Skeletal muscle tissue (tissue), 4 donors: ENCODE results near the gene CDC42EP1. TPM values are rescaled to one million over a fixed set of nuclear protein-coding genes. Genes with fewer than 3 reads are reported as not detected.
"Not testable (repeated sequence)": the region's sequence is repeated elsewhere in the genome, so short reads cannot be mapped to it uniquely, and the experiment has no call there.

Experiments used
- H3K27ac ChIP-seq: one replicate; pipeline ENCODE4 v1.7.0; 2013; ENCODE audit warnings: mild to moderate bottlenecking, low read depth, low read length, inconsistent platforms
- H3K27me3 ChIP-seq, 3 donors: one replicate each; pipeline ENCODE4 v1.7.0; 2013; ENCODE audit warnings: low read length in 3 of 3; ENCODE audit not compliant: control insufficient read depth in 3 of 3, insufficient read depth in 3 of 3
- H3K36me3 ChIP-seq, 3 donors: one replicate each; pipeline ENCODE4 v1.7.0; 2013; ENCODE audit warnings: low read length in 3 of 3; ENCODE audit not compliant: control insufficient read depth in 3 of 3, insufficient read depth in 3 of 3
- H3K4me1 ChIP-seq, 3 donors: one replicate each; pipeline ENCODE4 v1.7.0; 2013; ENCODE audit warnings: low read length in 3 of 3, mild to moderate bottlenecking in 3 of 3; ENCODE audit not compliant: control insufficient read depth in 3 of 3, insufficient read depth in 3 of 3
- H3K4me3 ChIP-seq, 3 donors: one replicate each; pipeline ENCODE4 v1.7.0; 2013; ENCODE audit warnings: low read length in 3 of 3
- H3K9ac ChIP-seq, 3 donors: one replicate each; pipeline ENCODE4 v1.7.0; 2013; ENCODE audit warnings: low read length in 3 of 3, mild to moderate bottlenecking in 3 of 3, moderate library complexity in 2 of 3, low read depth in 1 of 3
- H3K9me3 ChIP-seq, 3 donors: one replicate each; pipeline ENCODE4 v1.7.0; 2013; ENCODE audit warnings: low read length in 3 of 3; ENCODE audit not compliant: control insufficient read depth in 3 of 3
- total RNA-seq: library from RNA; depleted of rRNA; stranded (reverse); fragments of >200 nt; gene quantifications from one replicate; pipeline ENCODE4 v1.2.3, GENCODE V29; 2014
- donor health status: Osteomylitis.

The CDC42EP1 gene
- total RNA-seq, 1 donor from 2014 or later: 6.3 TPM

DNA sequence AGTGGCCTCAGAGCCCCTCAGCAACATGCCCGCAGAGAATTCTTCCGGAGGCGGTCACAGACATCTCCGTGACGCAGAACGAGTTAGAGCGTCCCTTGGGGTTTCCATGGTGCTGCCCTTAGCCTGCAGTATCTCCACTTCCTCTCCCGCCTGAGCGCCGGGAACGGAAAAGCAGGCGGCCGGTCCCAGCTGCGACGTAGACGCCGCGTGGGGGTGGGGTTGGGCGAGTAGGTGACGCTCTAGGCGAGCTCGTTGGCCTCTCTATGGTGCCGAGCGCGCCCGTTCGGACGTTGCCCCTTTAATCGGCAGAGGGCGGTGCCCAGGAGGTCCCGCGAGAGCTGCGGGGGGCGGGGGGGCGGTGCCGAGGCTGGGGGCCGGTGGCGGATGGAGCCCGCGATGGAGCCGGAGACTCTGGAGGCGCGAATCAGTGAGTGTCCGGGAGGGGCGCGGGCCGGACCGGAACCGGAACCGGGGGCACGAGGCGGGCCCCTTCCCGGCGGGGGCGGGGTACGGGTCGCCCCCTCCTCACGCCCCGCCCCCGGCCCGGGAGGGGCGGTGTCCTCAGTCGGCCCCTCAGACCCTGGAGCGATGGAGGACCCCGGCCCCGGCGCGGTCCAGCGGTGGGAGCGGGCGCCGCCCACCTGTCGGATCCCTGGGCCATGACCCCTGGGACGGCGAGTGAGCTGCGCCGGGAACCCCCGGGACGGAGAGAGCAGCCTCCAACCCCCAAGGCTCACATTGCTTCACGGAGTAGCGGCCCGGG lies 48.4 kb downstream of the CDC42EP1 start, which contains the start of gene GGA1:
Gene GGA1 (plus strand): TSS at position 358 of the 763 bp plus-strand sequence. CDS start 27 bp downstream, at position 385.
- Histone ChIP-seq H3K9ac (peak within 1 kb of the TSS; percentile 88 to 92 (median 89)), H3K27ac (peak within 1 kb of the TSS; percentile 95), H3K4me3 (peak within 1 kb of the TSS; percentile 86 to 89 (median 87)), H3K4me1 (peaks cover 29 to 35% (median 32%) of the 10 kb centered on the region in 3 donors), H3K9me3 (no peaks in the 10 kb centered on the region), H3K27me3 (peaks cover 0 to 3% (median 0%) of the 10 kb centered on the region in 3 donors), H3K36me3 (no peaks in the 10 kb centered on the region)

DNA sequence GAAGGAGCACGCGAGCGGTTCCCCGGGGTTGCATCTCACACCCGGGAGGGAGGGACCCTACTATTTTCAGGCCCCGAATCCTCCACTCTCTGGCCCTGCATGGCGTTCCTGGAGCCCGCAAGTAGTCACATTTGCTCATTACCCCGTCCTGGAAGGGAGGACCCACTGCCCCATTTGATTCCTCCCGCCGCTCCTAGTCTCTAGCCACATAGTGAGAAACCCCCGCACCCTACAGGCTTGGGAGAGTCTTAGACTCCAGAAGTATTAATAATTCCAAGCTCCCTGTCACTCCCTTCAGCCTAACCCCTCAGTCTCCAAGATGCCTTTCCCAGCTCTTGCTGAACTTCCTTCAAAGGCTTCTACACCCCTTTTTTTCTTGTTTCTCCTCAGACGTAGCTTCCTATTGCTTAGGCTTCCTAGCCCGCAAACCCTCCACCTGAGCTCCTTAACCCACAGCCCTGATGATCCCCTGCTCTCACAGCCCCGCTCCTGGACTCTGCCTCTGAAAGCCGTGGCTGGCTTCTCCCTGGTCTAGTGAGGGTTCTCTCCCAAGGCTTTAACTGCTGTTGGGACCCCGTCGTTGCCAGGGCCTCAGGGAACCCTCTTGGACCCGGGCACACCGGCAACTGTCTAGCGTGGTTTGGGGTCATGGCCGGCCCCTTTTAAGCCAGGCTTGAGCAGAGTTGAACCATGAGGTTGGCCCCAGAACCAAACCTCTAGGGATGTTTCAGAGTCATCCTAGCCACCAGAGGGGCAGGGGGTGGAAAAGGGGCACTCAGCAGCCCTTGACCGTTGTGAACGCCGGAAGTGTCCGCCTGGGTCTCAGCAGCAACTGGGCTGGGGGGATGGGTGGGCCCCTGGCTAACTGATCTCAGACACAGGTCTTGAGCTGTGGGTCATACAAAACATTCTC lies 49.2 kb downstream of the CDC42EP1 start:
- Histone ChIP-seq H3K9me3 (no peaks in the 10 kb centered on the region), H3K36me3 (peaks cover 3 to 5% (median 4%) of the 10 kb centered on the region in 3 donors), H3K9ac (peak overlapping the region; percentile 88 to 92 (median 89)), H3K4me3 (peak overlapping the region; percentile 86 to 89 (median 87)), H3K4me1 (peaks cover 32 to 35% (median 32%) of the 10 kb centered on the region in 3 donors), H3K27me3 (peaks cover 0 to 3% (median 0%) of the 10 kb centered on the region in 3 donors), H3K27ac (peak overlapping the region; percentile 95)

DNA sequence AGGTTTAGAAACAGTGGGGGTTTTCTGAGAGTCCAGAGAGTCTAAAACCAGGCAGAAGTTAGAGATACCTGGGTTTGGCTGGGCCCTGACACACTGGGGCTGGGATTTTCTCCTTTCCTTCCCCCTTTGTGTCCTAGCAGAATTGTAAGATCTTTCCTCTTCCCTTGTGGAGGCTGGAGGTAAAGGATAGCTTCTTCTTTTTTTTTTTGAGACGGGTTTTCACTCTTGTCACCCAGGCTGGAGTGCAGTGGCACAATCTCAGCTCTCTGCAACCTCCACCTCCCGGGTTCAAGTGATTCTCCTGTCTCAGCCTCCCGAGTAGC lies 49.8 kb downstream of the CDC42EP1 start:
- H3K36me3 ChIP-seq, H3K9me3 ChIP-seq, H3K27me3 ChIP-seq: not testable (repeated sequence)
- peak overlapping the region; percentile 88 to 92 (median 89) for H3K9ac ChIP-seq
- H3K27ac ChIP-seq: peak overlapping the region; percentile 95
- peaks cover 32 to 35% (median 32%) of the 10 kb centered on the region in 3 donors for H3K4me1 ChIP-seq
- peak overlapping the region in 2 of 3 donors; percentile 24 to 89 for H3K4me3 ChIP-seq

DNA sequence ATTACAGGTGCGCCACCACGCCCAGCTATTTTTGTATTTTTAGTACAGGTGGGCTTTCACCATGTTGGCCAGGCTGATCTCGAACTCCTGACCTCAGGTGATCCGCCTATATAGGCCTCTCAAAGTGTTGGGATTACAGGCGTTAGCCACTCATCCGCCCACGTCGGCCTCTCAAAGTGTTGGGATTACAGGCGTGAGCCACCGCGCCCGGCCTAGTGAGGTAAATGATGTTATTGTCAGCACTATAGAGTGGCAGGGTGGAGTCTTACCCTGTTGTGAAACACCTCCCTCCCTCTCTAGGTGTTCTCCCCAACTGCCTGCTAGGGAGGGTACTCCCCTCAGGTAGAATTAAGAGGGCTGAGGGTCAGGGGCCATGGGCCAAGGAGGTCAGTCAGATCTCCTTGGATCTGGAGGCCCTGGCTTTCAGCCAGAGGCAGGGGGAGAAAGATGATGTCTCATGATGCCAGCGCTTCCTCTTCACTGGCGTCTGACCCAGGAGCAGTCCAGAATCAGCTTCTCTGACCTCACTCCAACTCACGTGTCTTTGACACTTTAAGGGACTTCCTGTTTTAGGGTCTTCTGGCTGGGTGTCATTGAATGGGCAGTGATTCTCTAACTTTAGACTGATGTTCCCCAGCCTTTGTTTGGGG lies 50.3 kb downstream of the CDC42EP1 start:
- Histone ChIP-seq H3K9me3 (no peaks in the 10 kb centered on the region), H3K36me3 (peaks cover 4 to 9% (median 7%) of the 10 kb centered on the region in 3 donors), H3K4me3 (peak overlapping the region in 1 of 3 donors; percentile 24), H3K27ac (no peak overlapping the region), H3K4me1 (peaks cover 32 to 35% (median 32%) of the 10 kb centered on the region in 3 donors), H3K9ac (peak overlapping the region in 1 of 3 donors; percentile 33), H3K27me3 (peaks cover 0 to under 1% (median 0%) of the 10 kb centered on the region in 3 donors)

DNA sequence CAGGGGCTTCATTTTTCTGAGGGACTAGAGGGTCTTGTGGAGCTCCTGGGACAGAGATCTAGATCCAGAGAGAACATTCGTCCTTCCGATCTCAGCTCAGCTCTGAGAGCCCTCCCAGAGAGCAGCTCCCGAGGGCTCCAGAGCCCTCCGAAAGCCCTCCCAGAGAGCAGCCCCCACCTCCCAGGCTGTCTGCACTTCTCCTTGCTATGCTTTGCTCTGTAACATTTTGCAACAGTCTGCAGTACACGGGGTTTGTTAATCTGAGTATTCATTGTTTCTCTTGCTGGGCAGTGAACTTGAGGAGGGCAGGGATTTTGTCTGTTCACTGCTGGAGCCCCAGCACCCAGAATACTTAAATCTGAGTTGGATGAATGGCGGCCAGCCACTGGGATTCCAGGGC lies 50.9 kb downstream of the CDC42EP1 start:
- Histone ChIP-seq H3K27ac (no peak overlapping the region), H3K4me1 (peaks cover 32 to 35% (median 32%) of the 10 kb centered on the region in 3 donors), H3K9me3 (no peaks in the 10 kb centered on the region), H3K4me3 (no peak overlapping the region), H3K9ac (peak overlapping the region in 1 of 3 donors; percentile 8), H3K27me3 (no peaks in the 10 kb centered on the region), H3K36me3 (peaks cover 7 to 12% (median 10%) of the 10 kb centered on the region in 3 donors)

DNA sequence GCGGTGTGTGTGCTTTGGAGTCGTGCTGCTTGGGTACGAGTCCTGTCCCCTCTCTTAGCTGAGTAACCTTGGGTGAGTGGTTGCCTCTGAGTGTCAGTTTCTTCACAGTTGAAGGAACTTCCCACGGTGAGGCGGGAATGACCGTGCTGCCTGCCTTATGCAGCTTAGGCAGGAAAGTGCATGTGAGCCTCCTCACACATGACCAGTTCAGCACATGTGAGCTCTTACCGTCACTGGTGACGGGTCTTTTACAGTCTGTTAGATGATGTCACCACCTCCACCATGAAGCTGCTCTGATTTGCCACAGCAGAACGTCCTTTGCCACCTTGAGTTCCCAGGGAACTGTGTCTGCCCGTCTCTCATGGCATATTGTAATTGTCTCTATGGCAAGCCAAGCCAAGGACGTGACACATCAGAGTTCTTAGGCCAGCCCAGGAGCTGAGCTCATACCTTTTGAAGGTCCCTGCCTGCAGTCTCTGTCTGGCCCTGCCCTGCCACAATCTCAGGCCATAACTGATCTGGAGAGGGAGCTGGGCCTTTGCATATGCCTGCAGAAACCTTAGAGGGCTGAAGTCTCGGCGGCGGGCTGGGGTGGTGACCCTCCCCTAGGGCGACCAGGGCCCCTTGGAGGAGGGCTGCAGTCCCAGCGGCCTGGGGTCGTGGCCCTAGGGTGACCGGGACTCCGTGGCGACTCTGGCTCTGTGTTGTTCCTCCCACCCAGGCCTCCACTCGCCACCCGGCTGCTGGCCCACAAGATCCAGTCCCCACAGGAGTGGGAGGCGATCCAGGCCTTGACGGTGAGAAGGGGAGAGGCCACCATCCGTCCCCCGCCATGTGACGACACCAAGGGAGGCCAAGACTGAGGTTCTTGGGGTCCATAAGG lies 56.2 kb downstream of the CDC42EP1 start:
- Histone ChIP-seq H3K36me3 (peaks cover 34 to 47% (median 44%) of the 10 kb centered on the region in 3 donors), H3K4me3 (no peak overlapping the region), H3K4me1 (peaks cover 2 to 4% (median 3%) of the 10 kb centered on the region in 3 donors), H3K27ac (no peak overlapping the region), H3K9me3 (no peaks in the 10 kb centered on the region), H3K9ac (peak overlapping the region in 1 of 3 donors; percentile 25), H3K27me3 (no peaks in the 10 kb centered on the region)

DNA sequence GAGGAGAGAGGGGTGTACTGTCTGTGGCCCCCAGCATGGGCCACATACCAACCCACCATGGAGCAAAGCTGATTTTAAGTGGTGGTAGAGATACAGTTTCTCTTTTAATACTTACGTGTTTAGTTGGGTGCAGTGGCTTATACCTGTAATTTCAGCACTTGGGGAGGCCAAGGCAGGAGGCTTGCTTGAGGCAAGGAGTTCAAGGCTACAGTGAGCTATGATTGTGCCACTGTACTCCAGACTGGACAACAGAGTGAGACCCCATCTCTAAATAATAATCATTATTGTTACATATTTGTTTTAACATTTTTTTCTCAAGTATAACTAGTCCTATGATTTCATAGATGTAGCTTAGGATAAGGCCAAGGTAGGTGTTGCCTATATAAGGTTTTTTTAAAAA lies 57.2 kb downstream of the CDC42EP1 start:
- H3K4me3 ChIP-seq: no peak overlapping the region
- H3K4me1 ChIP-seq: peaks cover 0 to 4% (median 3%) of the 10 kb centered on the region in 3 donors
- peaks cover 34 to 49% (median 46%) of the 10 kb centered on the region in 3 donors for H3K36me3 ChIP-seq
- H3K9ac ChIP-seq: no peak overlapping the region
- no peaks in the 10 kb centered on the region for H3K27me3 ChIP-seq
- H3K9me3 ChIP-seq: no peaks in the 10 kb centered on the region
- no peak overlapping the region for H3K27ac ChIP-seq

DNA sequence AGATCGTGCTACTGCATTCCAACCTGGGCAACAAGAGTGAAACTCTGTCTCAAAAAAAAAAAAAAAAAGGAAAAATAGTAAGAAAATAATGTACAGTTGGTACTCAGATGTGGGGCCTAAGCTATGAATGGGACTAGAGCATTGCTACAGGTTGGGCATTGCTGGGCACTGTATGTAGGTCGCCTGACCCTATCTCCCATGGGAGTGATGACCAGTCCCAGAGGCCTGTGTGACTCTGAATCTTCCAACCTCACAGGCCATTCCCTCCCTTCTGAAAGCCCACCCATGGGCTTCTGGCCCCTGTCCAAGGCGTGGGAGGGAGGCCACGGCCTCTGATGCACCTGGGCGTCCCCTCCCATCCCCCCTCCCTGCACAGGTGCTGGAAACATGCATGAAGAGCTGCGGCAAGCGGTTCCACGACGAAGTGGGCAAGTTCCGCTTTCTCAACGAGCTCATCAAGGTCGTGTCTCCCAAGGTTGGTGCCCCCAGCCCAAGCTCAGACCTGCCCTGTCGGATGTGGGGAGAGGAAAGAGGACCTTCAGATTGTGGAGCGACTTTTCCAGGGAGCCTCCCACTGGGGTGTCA lies 57.9 kb downstream of the CDC42EP1 start:
- H3K4me1 ChIP-seq: peaks cover 0 to 4% (median 0%) of the 10 kb centered on the region in 3 donors
- peak overlapping the region in 1 of 3 donors; percentile 16 for H3K9ac ChIP-seq
- H3K27me3 ChIP-seq: no peaks in the 10 kb centered on the region
- H3K4me3 ChIP-seq: no peak overlapping the region
- peaks cover 41 to 53% (median 50%) of the 10 kb centered on the region in 3 donors for H3K36me3 ChIP-seq
- H3K9me3 ChIP-seq: no peaks in the 10 kb centered on the region
- H3K27ac ChIP-seq: no peak overlapping the region
